GM19372 (cell line): ENCODE data around the gene FBLL1.
"Not testable (repeated sequence)": the region's sequence is repeated elsewhere in the genome, so short reads cannot be mapped to it uniquely, and the experiment has no call there.

Source experiments
- ATAC-seq: cut with Tn5 transposase; IDR thresholded peaks from one replicate; pipeline ENCODE4 v1.9.1; 2021; ENCODE audit warnings: mild to moderate bottlenecking, low read depth, moderate library complexity; ENCODE audit not compliant: unreplicated experiment

The FBLL1 gene

GRCh38 chr5:168550656-168551055 lies 21.6 kb downstream of the FBLL1 start:
- ATAC-seq = no peak

DNA sequence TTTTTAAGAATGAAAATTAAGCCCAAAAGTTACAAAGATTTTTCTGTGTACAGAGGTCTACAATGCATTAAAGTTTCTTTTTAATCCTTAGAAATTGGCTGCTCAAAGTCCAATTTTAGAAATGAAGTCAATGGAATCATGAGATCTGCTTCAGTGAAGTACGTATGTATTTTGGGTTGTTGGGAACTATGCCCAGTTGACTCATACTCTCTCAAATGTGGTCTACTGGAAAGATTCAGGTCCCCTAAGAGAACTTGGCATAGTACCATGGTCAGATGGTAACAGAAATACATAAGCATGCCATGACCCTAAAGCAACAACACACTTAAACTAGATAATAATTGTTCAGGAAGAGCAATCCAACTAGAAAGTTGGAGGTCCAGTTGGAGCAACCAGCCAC lies 23.0 kb downstream of the FBLL1 start:
- ATAC-seq = no peak

GRCh38 chr5:168553377-168554130 lies 24.4 kb downstream of the FBLL1 start:
- ATAC-seq = no peak

GRCh38 chr5:168557389-168557788 lies 28.3 kb downstream of the FBLL1 start:
- ATAC-seq = no peak

GRCh38 chr5:168562279-168562678 lies 33.2 kb downstream of the FBLL1 start:
- ATAC-seq = no peak

DNA sequence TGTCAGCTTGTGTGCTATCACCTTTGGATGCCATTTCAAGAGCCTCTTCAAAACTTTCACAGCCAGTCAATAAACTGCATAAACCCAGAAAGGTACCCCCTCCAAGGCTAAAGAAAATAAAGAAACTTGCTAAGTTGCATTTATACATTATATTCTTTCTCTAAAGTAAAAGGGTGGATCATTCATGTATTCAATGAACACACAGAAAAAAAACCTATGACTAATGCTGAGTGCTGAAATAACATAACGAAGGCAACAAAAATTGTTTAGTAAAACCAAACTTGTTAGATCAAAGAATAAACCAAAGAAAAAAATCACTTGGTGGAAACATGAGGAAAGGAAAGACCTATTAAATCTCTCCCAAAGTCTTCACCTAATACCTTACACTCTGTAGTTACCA lies 34.9 kb downstream of the FBLL1 start:
- ATAC-seq = no peak

- no peak for ATAC-seq
Measured at GRCh38 chr5:168568738-168569137, 39.6 kb downstream of the FBLL1 start.

GRCh38 chr5:168570490-168571328 lies 41.6 kb downstream of the FBLL1 start:
- ATAC-seq = no peak

DNA sequence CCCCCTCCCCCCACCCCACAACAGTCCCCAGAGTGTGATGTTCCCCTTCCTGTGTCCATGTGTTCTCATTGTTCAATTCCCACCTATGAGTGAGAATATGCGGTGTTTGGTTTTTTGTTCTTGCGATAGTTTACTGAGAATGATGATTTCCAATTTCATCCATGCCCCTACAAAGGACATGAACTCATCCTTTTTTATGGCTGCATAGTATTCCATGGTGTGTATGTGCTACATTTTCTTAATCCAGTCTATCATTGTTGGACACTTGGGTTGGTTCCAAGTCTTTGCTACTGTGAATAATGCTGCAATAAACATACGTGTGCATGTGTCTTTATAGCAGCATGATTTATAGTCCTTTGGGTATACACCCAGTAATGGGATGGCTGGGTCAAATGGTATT lies 44.6 kb downstream of the FBLL1 start:
- ATAC-seq = not testable (repeated sequence)

DNA sequence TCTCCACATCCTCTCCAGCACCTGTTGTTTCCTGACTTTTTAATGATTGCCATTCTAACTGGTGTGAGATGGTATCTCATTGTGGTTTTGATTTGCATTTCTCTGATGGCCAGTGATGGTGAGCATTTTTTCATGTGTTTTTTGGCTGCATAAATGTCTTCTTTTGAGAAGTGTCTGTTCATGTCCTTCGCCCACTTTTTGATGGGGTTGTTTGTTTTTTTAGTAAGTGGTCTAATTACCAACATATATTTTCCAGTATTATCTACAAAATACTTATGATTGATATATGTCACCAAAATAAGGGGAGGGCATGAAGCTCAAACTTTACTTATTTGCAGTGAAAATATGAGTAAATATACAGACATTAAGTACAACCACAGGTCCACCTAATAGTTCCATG lies 45.1 kb downstream of the FBLL1 start:
- ATAC-seq = not testable (repeated sequence)

DNA sequence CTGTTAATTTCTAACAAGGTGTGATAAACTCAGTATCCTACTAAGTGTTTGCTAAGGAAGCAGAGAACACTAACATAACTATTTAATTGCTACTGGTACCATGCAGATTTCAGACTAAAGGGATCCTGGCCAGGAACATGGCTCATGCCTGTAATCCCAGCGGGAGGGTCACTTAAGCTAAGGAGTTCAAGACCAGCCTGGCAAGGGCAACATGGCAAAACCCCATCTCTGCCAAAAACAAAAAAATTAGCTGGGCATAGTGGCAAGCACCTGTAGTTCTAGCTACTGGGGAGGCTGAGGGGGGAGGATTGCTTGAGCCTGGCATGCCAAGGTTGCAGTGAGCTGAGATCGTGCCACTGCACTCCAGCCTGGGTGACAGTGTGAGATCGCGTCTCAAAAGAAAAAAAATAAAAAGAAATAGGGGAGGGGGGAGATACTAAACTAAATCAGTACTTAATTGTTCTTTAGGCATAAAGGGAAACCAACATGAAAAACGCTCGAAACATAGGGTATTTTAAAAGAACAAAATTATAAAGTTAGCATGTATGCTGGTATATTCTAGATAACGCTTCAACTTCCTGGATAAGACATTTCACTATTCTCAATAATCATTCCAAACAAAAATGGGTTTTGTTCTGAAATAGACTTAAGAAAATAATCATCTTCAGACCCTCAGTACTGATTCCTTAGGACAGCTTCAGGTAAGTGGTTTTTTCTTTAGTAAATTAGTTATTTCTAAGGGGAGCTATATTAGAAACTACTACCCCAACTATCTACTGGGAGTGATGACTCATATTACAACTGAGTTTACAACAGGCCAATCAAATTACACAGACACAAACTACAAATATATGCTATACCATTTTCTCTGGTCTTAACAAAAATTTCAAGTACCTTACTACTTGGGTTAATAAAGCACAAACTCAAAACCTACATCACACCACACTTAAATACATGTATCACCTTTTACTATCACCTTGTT lies 46.6 kb downstream of the FBLL1 start:
- no peak for ATAC-seq

DNA sequence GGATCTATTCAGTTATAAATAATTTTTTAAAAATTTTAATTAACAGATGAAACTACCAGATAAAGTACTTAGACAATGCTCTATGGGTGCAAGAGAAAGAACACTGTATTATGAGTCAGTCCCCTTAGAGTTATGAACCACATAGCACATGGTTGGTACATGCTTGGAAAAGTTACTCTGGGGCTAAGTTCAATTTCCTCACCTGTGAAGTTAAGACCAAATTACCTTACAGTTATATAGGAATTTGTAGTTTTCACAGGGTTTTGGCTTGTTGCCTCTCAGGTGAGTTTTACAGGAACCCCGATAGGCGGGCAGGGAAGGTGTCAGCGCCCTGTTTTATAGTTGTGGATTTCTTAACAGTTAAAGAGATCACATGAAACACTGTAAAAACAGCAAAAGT lies 48.9 kb downstream of the FBLL1 start:
- no peak for ATAC-seq

- ATAC-seq = peak; percentile 53
Measured at GRCh38 chr5:168578538-168579487, 49.7 kb downstream of the FBLL1 start, which contains the start of gene PANK3. PANK3 (minus strand) TSS chr5:168579368; CDS start chr5:168579283, 85 bp downstream.

GRCh38 chr5:168579488-168580226 lies 50.6 kb downstream of the FBLL1 start:
- ATAC-seq = peak; percentile 93

- ATAC-seq = no peak
Measured at GRCh38 chr5:168580227-168580508, 51.1 kb downstream of the FBLL1 start.
